HEK293 (cell line): Measurements from ENCODE around the gene CLEC2A.
"Not testable (repeated sequence)": the region's sequence is repeated elsewhere in the genome, so short reads cannot be mapped to it uniquely, and the experiment has no call there.

Source experiments
- CTCF ChIP-seq: fragments of 450-650 bp; formaldehyde crosslinking; IDR thresholded peaks from 2 replicates; pipeline ENCODE4 v1.5.1; 2016; ENCODE audit warnings: missing biosample characterization, missing genetic modification characterization
- TRIM28 ChIP-seq: IDR thresholded peaks from 2 replicates; pipeline ENCODE4 v1.6.1; 2011; ENCODE audit warnings: low read length, control low read depth, borderline replicate concordance
- YY1 ChIP-seq: fragments of 450-650 bp; formaldehyde crosslinking; IDR thresholded peaks from 2 replicates; pipeline ENCODE4 v1.5.1; 2018; ENCODE audit warnings: missing biosample characterization, missing genetic modification characterization
- ZNF202 ChIP-seq: fragments of 450-650 bp; formaldehyde crosslinking; IDR thresholded peaks from 2 replicates; pipeline ENCODE4 v1.5.1; 2016; ENCODE audit warnings: missing biosample characterization, missing genetic modification characterization, borderline replicate concordance
- ZNF398 ChIP-seq: fragments of 450-650 bp; formaldehyde crosslinking; IDR thresholded peaks from 2 replicates; pipeline ENCODE4 v1.5.1; 2017; ENCODE audit warnings: missing biosample characterization, missing genetic modification characterization
- ZNF549 ChIP-seq: fragments of 450-650 bp; IDR thresholded peaks from 2 replicates; pipeline ENCODE4 v1.5.1; 2018; ENCODE audit warnings: missing biosample characterization, missing genetic modification characterization, mild to moderate bottlenecking, inconsistent platforms, moderate library complexity
- ZNF610 ChIP-seq: fragments of 450-650 bp; formaldehyde crosslinking; IDR thresholded peaks from 2 replicates; pipeline ENCODE4 v1.5.1; 2016; ENCODE audit warnings: missing biosample characterization, missing genetic modification characterization, borderline replicate concordance

GRCh38 chr12:9952954-9953729 lies 21.0 kb upstream of the CLEC2A start:
- TF ChIP-seq ZNF202 (tag by site-specific recombination); CTCF (tag by site-specific recombination); ZNF610 (tag by site-specific recombination); ZNF549 (tag by site-specific recombination); TRIM28; ZNF398 (tag by site-specific recombination); YY1 (tag by site-specific recombination): not testable (repeated sequence)
